ENCODE results near the gene CCT6A. TPM values are rescaled to one million over a fixed set of nuclear protein-coding genes. Genes with fewer than 3 reads are reported as not detected.

CCT6A gene
- total and polyA plus RNA-seq, 2 of the 4 experiments (the other 2 are of a cell fraction), result 135 to 265 TPM

- TF ChIP-seq SMC3 (IDR thresholded peaks at IDR 0.05; ENCODE audit: low read depth, low read length) (no peak), RCOR1 (IDR thresholded peaks at IDR 0.05; ENCODE audit: insufficient replicate concordance, low read length) (no peak)
Measured at GRCh38 chr7:56092789-56093531, 41.4 kb downstream of the CCT6A start, which contains the start of gene PHKG1 (continued).

- no peak overlapping the region for H2AK9ac ChIP-seq (replicated peaks; ENCODE audit: low read depth, low read length, poor library complexity)
Measured at GRCh38 chr7:56097700-56098099, 46.1 kb downstream of the CCT6A start.

More at GRCh38 chr7:56097700-56098099, 46.1 kb downstream of the CCT6A start:
- peak overlapping the region; percentile 59 for H3K4me2 ChIP-seq (ENCODE audit: low read depth, low read length)
- H3K4ac ChIP-seq (ENCODE audit: low read depth, low read length), result no peak overlapping the region
- ATAC-seq (ENCODE audit: low read depth) (peak; percentile 42), DNase-seq (peak; percentile 89)
- H3K9me3 ChIP-seq (ENCODE audit: control insufficient read depth, insufficient read depth, low read length), result no peaks in the 10 kb centered on the region
- H2BK120ac ChIP-seq (ENCODE audit: low read depth, low read length), result no peak overlapping the region
- no peak overlapping the region for H3K14ac ChIP-seq (replicated peaks; ENCODE audit: low read depth, low read length)
- H3K27me3 ChIP-seq (ENCODE audit: control insufficient read depth, insufficient read depth, low read length), result no peaks in the 10 kb centered on the region
- no peak overlapping the region for H2AFZ ChIP-seq (replicated peaks; ENCODE audit: low read length, poor library complexity)
- H3K36me3 ChIP-seq (ENCODE audit: control insufficient read depth, insufficient read depth, low read length), result peaks cover 22% of the 10 kb centered on the region
- POLR2A ChIA-PET (ENCODE audit: unreplicated experiment), result no interaction called here
- H3K27ac ChIP-seq (ENCODE audit: insufficient read depth, low read length), result no peak overlapping the region
- no peak overlapping the region for H3K23ac ChIP-seq (ENCODE audit: low read depth, low read length)
- peaks cover 0 to 4% of the 10 kb centered on the region in 2 experiments; a peak in 1 of 4 replicates for H3K79me1 ChIP-seq (ENCODE audit: low read depth in 1 of 2, low read length in 2 of 2)
- no peak overlapping the region for H3K9ac ChIP-seq (ENCODE audit: low read depth, low read length)
- H4K20me1 ChIP-seq (ENCODE audit: insufficient read depth, low read length), result peaks cover 5% of the 10 kb centered on the region; the same call in 1 of the 2 replicates
- BruUV-seq (replicated peaks), result no TSS peak
- H3K9me1 ChIP-seq (ENCODE audit: insufficient read depth, low read length), result no peaks in the 10 kb centered on the region
- no peak overlapping the region for H3K56ac ChIP-seq (ENCODE audit: extremely low read depth, insufficient read depth, low read length)
- H3K4me1 ChIP-seq (ENCODE audit: control insufficient read depth, insufficient read depth, low read length), result peaks cover 8% of the 10 kb centered on the region
- H4K8ac ChIP-seq (ENCODE audit: low read depth in 2 of 2, low read length in 2 of 2), result no peak overlapping the region
- no peak overlapping the region for H2BK5ac ChIP-seq (ENCODE audit: low read depth, low read length, poor library complexity, severe bottlenecking)
- no peak overlapping the region for H2AK5ac ChIP-seq (ENCODE audit: low read depth, low read length)
- CTCF ChIA-PET, result interaction anchor here (1.0 kb wide), 1 partner anchor 18 kb away, joined by 4 read pairs; no protein-coding TSS in a partner anchor
- H4K91ac ChIP-seq (ENCODE audit: insufficient read depth, low read depth, low read length), result no peak overlapping the region
- WGBS, 2 experiments (ENCODE audit: extremely low coverage in 2 of 2, insufficient read length in 1 of 2), result 43% methylated on average over 1 of the region's 5 CpGs; no CpG with 5 or more reads in 1 of the 2 experiments
- H3K4me3 ChIP-seq (ENCODE audit: insufficient read depth, low read depth, low read length), result no peak overlapping the region
- intact Hi-C loops (cut with micrococcal nuclease) (no loop called here), dilution Hi-C loops (cut with HindIII; ENCODE audit: low sequenced_read_pairs, unreplicated experiment) (no loop called here), in situ Hi-C loops (cut with MboI; ENCODE audit: low sequenced_read_pairs) (loop anchor here (25.0 kb wide), 2 partner anchors 810 to 1335 kb away; partner anchors contain the start of gene SEC61G)
- no peak overlapping the region for H2BK15ac ChIP-seq (ENCODE audit: low read depth, low read length)
- TF ChIP-seq RCOR1 (IDR thresholded peaks at IDR 0.05; ENCODE audit: insufficient replicate concordance, low read length) (no peak), MAFK (IDR thresholded peaks at IDR 0.05; ENCODE audit: low read depth, low read length) (no peak), FOS (IDR thresholded peaks at IDR 0.05; ENCODE audit: low read depth, low read length) (peak; percentile 37; the same call in 1 of the 2 replicates)
- H2BK20ac ChIP-seq (ENCODE audit: low read depth, low read length), result no peak overlapping the region
- H4K5ac ChIP-seq (ENCODE audit: low read depth, low read length), result no peak overlapping the region
- H3K18ac ChIP-seq (ENCODE audit: low read depth, low read length), result no peak overlapping the region
